NOMO-1 treated with DMSO at 0.1 percent for 48 hours (cell line): ENCODE data around the gene TAF1.
"Not testable (repeated sequence)": the region's sequence is repeated elsewhere in the genome, so short reads cannot be mapped to it uniquely, and the experiment has no call there.

Experiments used
- DNase-seq: peaks from one replicate; lab custom pipeline; 2025; ENCODE audit not compliant: unreplicated experiment; lab: John Stamatoyannopoulos, UW

Gene TAF1

GRCh38 chrX:71496476-71496875 lies 130.3 kb downstream of the TAF1 start:
- no peak for DNase-seq

GRCh38 chrX:71502080-71502479 lies 135.9 kb downstream of the TAF1 start:
- not testable (repeated sequence) for DNase-seq

GRCh38 chrX:71504346-71504745 lies 138.2 kb downstream of the TAF1 start:
- DNase-seq: no peak

- DNase-seq: no peak
These were observed 143.1 kb downstream of the TAF1 start for GRCh38 chrX:71509289-71509688.

- no peak for DNase-seq
These were observed 144.0 kb downstream of the TAF1 start for GRCh38 chrX:71510161-71510560.

- DNase-seq: not testable (repeated sequence)
These were observed 147.6 kb downstream of the TAF1 start for GRCh38 chrX:71513731-71514130.

- peak; percentile 56 for DNase-seq
These were observed 148.3 kb downstream of the TAF1 start for GRCh38 chrX:71514367-71515037.

- DNase-seq: no peak
These were observed 148.9 kb downstream of the TAF1 start for GRCh38 chrX:71515038-71515396.
